IMR-90 (cell line): ENCODE data around the gene HERC6.

Source experiments
- BHLHE40 ChIP-seq: fragments of 150-350 bp; IDR thresholded peaks from 2 replicates; pipeline ENCODE4 v1.6.1; 2016; ENCODE audit warnings: mild to moderate bottlenecking, low read depth, low read length
- CEBPB ChIP-seq: IDR thresholded peaks from 2 replicates; pipeline ENCODE4 v1.6.1; 2012; ENCODE audit warnings: low read depth, low read length, improper control_type of control experiment
- FOS ChIP-seq: fragments of 150-350 bp; IDR thresholded peaks from 2 replicates; pipeline ENCODE4 v1.6.1; 2016; ENCODE audit warnings: low read depth, low read length
- MXI1 ChIP-seq: IDR thresholded peaks from 2 replicates; pipeline ENCODE4 v1.6.1; 2012; ENCODE audit warnings: low read depth, mild to moderate bottlenecking, low read length, moderate library complexity, borderline replicate concordance
- POLR2A ChIP-seq: IDR thresholded peaks from 2 replicates; pipeline ENCODE4 v1.6.1; 2012; ENCODE audit warnings: mild to moderate bottlenecking, low read depth, low read length
- RAD21 ChIP-seq: IDR thresholded peaks from 2 replicates; pipeline ENCODE4 v1.6.1; 2012; ENCODE audit warnings: low read length, improper control_type of control experiment
- TF ChIP-seq, protein P1 (sequence below): conservative IDR thresholded peaks from 2 replicates; pipeline ENCODE4 v1.5.1; 2012; ENCODE audit warnings: mild to moderate bottlenecking, low read depth, low read length, improper control_type of control experiment

GRCh38 chr4:88418411-88418810 is 39.8 kb downstream of the HERC6 start:
- TF ChIP-seq, protein P1, sequence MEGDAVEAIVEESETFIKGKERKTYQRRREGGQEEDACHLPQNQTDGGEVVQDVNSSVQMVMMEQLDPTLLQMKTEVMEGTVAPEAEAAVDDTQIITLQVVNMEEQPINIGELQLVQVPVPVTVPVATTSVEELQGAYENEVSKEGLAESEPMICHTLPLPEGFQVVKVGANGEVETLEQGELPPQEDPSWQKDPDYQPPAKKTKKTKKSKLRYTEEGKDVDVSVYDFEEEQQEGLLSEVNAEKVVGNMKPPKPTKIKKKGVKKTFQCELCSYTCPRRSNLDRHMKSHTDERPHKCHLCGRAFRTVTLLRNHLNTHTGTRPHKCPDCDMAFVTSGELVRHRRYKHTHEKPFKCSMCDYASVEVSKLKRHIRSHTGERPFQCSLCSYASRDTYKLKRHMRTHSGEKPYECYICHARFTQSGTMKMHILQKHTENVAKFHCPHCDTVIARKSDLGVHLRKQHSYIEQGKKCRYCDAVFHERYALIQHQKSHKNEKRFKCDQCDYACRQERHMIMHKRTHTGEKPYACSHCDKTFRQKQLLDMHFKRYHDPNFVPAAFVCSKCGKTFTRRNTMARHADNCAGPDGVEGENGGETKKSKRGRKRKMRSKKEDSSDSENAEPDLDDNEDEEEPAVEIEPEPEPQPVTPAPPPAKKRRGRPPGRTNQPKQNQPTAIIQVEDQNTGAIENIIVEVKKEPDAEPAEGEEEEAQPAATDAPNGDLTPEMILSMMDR = no peak
- no peak for TF ChIP-seq MXI1
- TF ChIP-seq FOS = no peak
- TF ChIP-seq CEBPB = no peak
- TF ChIP-seq BHLHE40 = no peak
- TF ChIP-seq POLR2A = no peak
- TF ChIP-seq RAD21 = no peak
